Subcutaneous adipose tissue (tissue), 4 donors: ENCODE results near the gene AMBRA1. TPM values are rescaled to one million over a fixed set of nuclear protein-coding genes. Genes with fewer than 3 reads are reported as not detected.

Experiments used
- CTCF ChIP-seq: fragments of 450-650 bp; IDR thresholded peaks from one replicate; pipeline ENCODE4 v1.5.1; 2016; ENCODE audit warnings: low read depth, mild to moderate bottlenecking, control low read depth, antibody characterized with exemption, moderate library complexity
- total RNA-seq, 4 donors: library from RNA; depleted of rRNA; stranded (reverse); fragments of >200 nt; gene quantifications; one replicate each; pipeline ENCODE4 v1.1.0, GENCODE V29; 2016

Gene AMBRA1
- total RNA-seq, 4 donors from 2014 or later: 17.1 to 39.4 (median 23.5) TPM

- no peak for TF ChIP-seq CTCF
Observed at GRCh38 chr11:46377290-46377689, 216.5 kb downstream of the AMBRA1 start.

GRCh38 chr11:46376258-46377050 lies 217.4 kb downstream of the AMBRA1 start:
- no peak for TF ChIP-seq CTCF

- TF ChIP-seq CTCF: no peak
Observed at GRCh38 chr11:46375392-46376101, 218.3 kb downstream of the AMBRA1 start.

- no peak for TF ChIP-seq CTCF
Observed at GRCh38 chr11:46374815-46375214, 219.0 kb downstream of the AMBRA1 start.

- no peak for TF ChIP-seq CTCF
Observed at GRCh38 chr11:46373787-46374740, 219.8 kb downstream of the AMBRA1 start.

GRCh38 chr11:46372086-46372485 lies 221.7 kb downstream of the AMBRA1 start:
- no peak for TF ChIP-seq CTCF

- no peak for TF ChIP-seq CTCF
Observed at GRCh38 chr11:46370253-46370652, 223.6 kb downstream of the AMBRA1 start.
